Ishikawa (cell line): Measurements from ENCODE around the gene CTTNBP2.

Source experiments
- CREB1 ChIP-seq: IDR thresholded peaks from 2 replicates; pipeline ENCODE4 v1.6.1; 2012; ENCODE audit warnings: low read depth
- EP300 ChIP-seq: IDR thresholded peaks from 2 replicates; pipeline ENCODE4 v1.6.1; 2012; ENCODE audit warnings: borderline replicate concordance
- NFIC ChIP-seq: IDR thresholded peaks from 2 replicates; pipeline ENCODE4 v1.6.1; 2012
- TEAD4 ChIP-seq: IDR thresholded peaks from 2 replicates; pipeline ENCODE4 v1.6.1; 2012
- TF ChIP-seq, protein P1 (sequence below): IDR thresholded peaks from 2 replicates; pipeline ENCODE4 v1.6.1; 2012
- TF ChIP-seq, protein P2 (sequence below): IDR thresholded peaks from 2 replicates; pipeline ENCODE4 v1.6.1; 2012

DNA sequence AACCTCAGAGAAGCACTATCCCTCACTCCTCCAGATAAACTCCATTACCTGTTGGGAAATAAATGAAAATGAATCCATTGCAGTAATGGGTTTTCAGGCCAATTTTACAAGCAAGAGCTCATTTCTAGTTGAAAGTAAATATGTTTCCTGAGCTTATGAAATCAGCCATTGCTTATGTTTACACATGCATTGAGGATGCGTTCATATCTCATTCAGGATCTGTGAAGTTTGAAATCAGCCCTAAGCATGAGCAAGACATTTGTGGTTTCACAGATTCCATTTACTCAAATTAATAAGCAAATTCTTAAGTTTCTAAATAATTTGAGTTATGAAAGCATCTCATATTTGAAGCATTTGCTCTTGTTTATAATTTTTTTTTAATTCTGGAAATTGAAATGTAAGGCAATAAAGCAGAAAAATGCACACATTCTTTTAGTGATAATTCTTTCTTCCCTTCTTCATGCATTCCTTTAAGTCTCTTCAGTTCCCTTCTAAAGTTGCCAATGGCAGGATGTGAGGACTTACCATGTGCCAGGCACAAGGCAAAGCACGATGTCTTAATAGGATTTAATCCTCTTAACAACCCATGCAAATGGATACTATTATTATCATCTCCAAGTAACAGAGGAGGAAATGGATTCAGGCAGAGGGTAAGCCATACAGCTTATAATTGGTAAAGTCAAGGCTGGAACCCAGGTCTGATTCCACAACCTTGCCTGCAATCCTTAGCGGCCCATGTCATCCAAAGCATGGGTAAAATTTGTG lies 35.0 kb upstream of the CTTNBP2 start:
- TF ChIP-seq EP300 (no peak), CREB1 (no peak), TEAD4 (no peak), NFIC (no peak)
- TF ChIP-seq, protein P1, sequence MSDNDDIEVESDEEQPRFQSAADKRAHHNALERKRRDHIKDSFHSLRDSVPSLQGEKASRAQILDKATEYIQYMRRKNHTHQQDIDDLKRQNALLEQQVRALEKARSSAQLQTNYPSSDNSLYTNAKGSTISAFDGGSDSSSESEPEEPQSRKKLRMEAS: no peak
- TF ChIP-seq, protein P2, sequence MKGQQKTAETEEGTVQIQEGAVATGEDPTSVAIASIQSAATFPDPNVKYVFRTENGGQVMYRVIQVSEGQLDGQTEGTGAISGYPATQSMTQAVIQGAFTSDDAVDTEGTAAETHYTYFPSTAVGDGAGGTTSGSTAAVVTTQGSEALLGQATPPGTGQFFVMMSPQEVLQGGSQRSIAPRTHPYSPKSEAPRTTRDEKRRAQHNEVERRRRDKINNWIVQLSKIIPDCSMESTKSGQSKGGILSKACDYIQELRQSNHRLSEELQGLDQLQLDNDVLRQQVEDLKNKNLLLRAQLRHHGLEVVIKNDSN: no peak
